HL-60/S4 (cell line): ENCODE results near the gene LRRFIP2.
"Not testable (repeated sequence)": the region's sequence is repeated elsewhere in the genome, so short reads cannot be mapped to it uniquely, and the experiment has no call there.

Experiments
- in situ Hi-C: fragments of 300-500 bp; cut with MboI; formaldehyde crosslinking; loops from 2 replicates; pipeline ENCODE4 v1.14.3; 2022; ENCODE audit warnings: low sequenced_read_pairs

The LRRFIP2 gene

GRCh38 chr3:37122069-37122468 lies 52.3 kb downstream of the LRRFIP2 start:
- in situ Hi-C loops: not testable (repeated sequence)

GRCh38 chr3:37118163-37118562 lies 56.2 kb downstream of the LRRFIP2 start:
- in situ Hi-C loops: no loop called here

GRCh38 chr3:37117548-37117947 lies 56.8 kb downstream of the LRRFIP2 start:
- in situ Hi-C loops: no loop called here

GRCh38 chr3:37116998-37117397 lies 57.4 kb downstream of the LRRFIP2 start:
- in situ Hi-C loops: no loop called here

- in situ Hi-C loops: no loop called here
Observed at GRCh38 chr3:37115446-37115845, 58.9 kb downstream of the LRRFIP2 start.

GRCh38 chr3:37114251-37115145 lies 59.9 kb downstream of the LRRFIP2 start:
- in situ Hi-C loops: no loop called here

- in situ Hi-C loops: no loop called here
Observed at GRCh38 chr3:37112987-37113386, 61.4 kb downstream of the LRRFIP2 start.

GRCh38 chr3:37111199-37111598 lies 63.2 kb downstream of the LRRFIP2 start:
- in situ Hi-C loops: no loop called here

GRCh38 chr3:37107846-37108245 lies 66.5 kb downstream of the LRRFIP2 start:
- in situ Hi-C loops: no loop called here

- in situ Hi-C loops: no loop called here
Observed at GRCh38 chr3:37103103-37103808, 71.1 kb downstream of the LRRFIP2 start.

GRCh38 chr3:37100411-37100810 lies 74.0 kb downstream of the LRRFIP2 start:
- in situ Hi-C loops: no loop called here

GRCh38 chr3:37099469-37099868 lies 74.9 kb downstream of the LRRFIP2 start:
- in situ Hi-C loops: no loop called here

- in situ Hi-C loops: no loop called here
Observed at GRCh38 chr3:37098884-37099283, 75.5 kb downstream of the LRRFIP2 start.

- in situ Hi-C loops: no loop called here
Observed at GRCh38 chr3:37097776-37098175, 76.6 kb downstream of the LRRFIP2 start.

- in situ Hi-C loops: no loop called here
Observed at GRCh38 chr3:37096975-37097374, 77.4 kb downstream of the LRRFIP2 start.

GRCh38 chr3:37096288-37096687 lies 78.1 kb downstream of the LRRFIP2 start:
- in situ Hi-C loops: no loop called here

GRCh38 chr3:37094636-37095035 lies 79.7 kb downstream of the LRRFIP2 start:
- in situ Hi-C loops: no loop called here

GRCh38 chr3:37093481-37093880 lies 80.9 kb downstream of the LRRFIP2 start:
- in situ Hi-C loops: no loop called here

GRCh38 chr3:37092484-37092883 lies 81.9 kb downstream of the LRRFIP2 start:
- in situ Hi-C loops: no loop called here

- in situ Hi-C loops: no loop called here
Observed at GRCh38 chr3:37087870-37088269, 86.5 kb downstream of the LRRFIP2 start.

GRCh38 chr3:37086918-37087317 lies 87.5 kb downstream of the LRRFIP2 start:
- in situ Hi-C loops: no loop called here

- in situ Hi-C loops: no loop called here
Observed at GRCh38 chr3:37082317-37082716, 92.1 kb downstream of the LRRFIP2 start.
